Measurements from ENCODE around the gene MDM2.
"Not testable (repeated sequence)": the region's sequence is repeated elsewhere in the genome, so short reads cannot be mapped to it uniquely, and the experiment has no call there.

The MDM2 gene

GRCh38 chr12:68800294-68800693, 7.7 kb upstream of the MDM2 start:
- H3K27me3 ChIP-seq (ENCODE audit: insufficient read depth, low read length): no peaks in the 10 kb centered on the region
- no peaks in the 10 kb centered on the region for H3K36me3 ChIP-seq (ENCODE audit: insufficient read depth, low read depth, low read length)
- no peak overlapping the region; the same call in 1 of the 2 replicates for H3K9ac ChIP-seq (ENCODE audit: low read depth, low read length)
- no peak overlapping the region for H3K27ac ChIP-seq (ENCODE audit: low read length)
- no peaks in the 10 kb centered on the region for H3K9me3 ChIP-seq (ENCODE audit: insufficient read depth, low read depth, low read length)
- H3K4me3 ChIP-seq (ENCODE audit: low read length): no peak overlapping the region
- H3K4me1 ChIP-seq (ENCODE audit: insufficient read depth, low read length): peaks cover 10% of the 10 kb centered on the region

GRCh38 chr12:68801124-68801523, 6.9 kb upstream of the MDM2 start:
- not testable (repeated sequence) for H3K9me3 ChIP-seq (ENCODE audit: insufficient read depth, low read depth, low read length); H3K27ac ChIP-seq (ENCODE audit: low read length)

GRCh38 chr12:68802372-68802745, 5.6 kb upstream of the MDM2 start:
- H3K9ac ChIP-seq (ENCODE audit: low read depth, low read length); H3K9me3 ChIP-seq (ENCODE audit: insufficient read depth, low read depth, low read length); H3K27me3 ChIP-seq (ENCODE audit: insufficient read depth, low read length); H3K27ac ChIP-seq (ENCODE audit: low read length); H3K36me3 ChIP-seq (ENCODE audit: insufficient read depth, low read depth, low read length); H3K4me3 ChIP-seq (ENCODE audit: low read length): not testable (repeated sequence)
- peaks cover 15% of the 10 kb centered on the region for H3K4me1 ChIP-seq (ENCODE audit: insufficient read depth, low read length)

More at GRCh38 chr12:68801124-68801523, 6.9 kb upstream of the MDM2 start:
- H3K4me1 ChIP-seq (ENCODE audit: insufficient read depth, low read length): peaks cover 12% of the 10 kb centered on the region
- H3K27me3 ChIP-seq (ENCODE audit: insufficient read depth, low read length); H3K9ac ChIP-seq (ENCODE audit: low read depth, low read length); H3K36me3 ChIP-seq (ENCODE audit: insufficient read depth, low read depth, low read length); H3K4me3 ChIP-seq (ENCODE audit: low read length): not testable (repeated sequence)

GRCh38 chr12:68802911-68803651, 4.9 kb upstream of the MDM2 start:
- peaks cover 15% of the 10 kb centered on the region for H3K4me1 ChIP-seq (ENCODE audit: insufficient read depth, low read length)
- not testable (repeated sequence) for H3K9ac ChIP-seq (ENCODE audit: low read depth, low read length); H3K9me3 ChIP-seq (ENCODE audit: insufficient read depth, low read depth, low read length); H3K36me3 ChIP-seq (ENCODE audit: insufficient read depth, low read depth, low read length); H3K27ac ChIP-seq (ENCODE audit: low read length); H3K27me3 ChIP-seq (ENCODE audit: insufficient read depth, low read length); H3K4me3 ChIP-seq (ENCODE audit: low read length)

GRCh38 chr12:68803948-68804656, 3.9 kb upstream of the MDM2 start:
- peaks cover 15% of the 10 kb centered on the region for H3K4me1 ChIP-seq (ENCODE audit: insufficient read depth, low read length)
- no peak overlapping the region for H3K27ac ChIP-seq (ENCODE audit: low read length)
- no peak overlapping the region for H3K9ac ChIP-seq (ENCODE audit: low read depth, low read length)
- H3K27me3 ChIP-seq (ENCODE audit: insufficient read depth, low read length): no peaks in the 10 kb centered on the region
- no peaks in the 10 kb centered on the region for H3K9me3 ChIP-seq (ENCODE audit: insufficient read depth, low read depth, low read length)
- no peaks in the 10 kb centered on the region for H3K36me3 ChIP-seq (ENCODE audit: insufficient read depth, low read depth, low read length)
- H3K4me3 ChIP-seq (ENCODE audit: low read length): no peak overlapping the region

- Histone ChIP-seq H3K4me3 (ENCODE audit: low read length) (peak overlapping the region; percentile 38; the same call in 1 of the 2 replicates), H3K27me3 (ENCODE audit: insufficient read depth, low read length) (no peaks in the 10 kb centered on the region), H3K27ac (ENCODE audit: low read length) (no peak overlapping the region), H3K4me1 (ENCODE audit: insufficient read depth, low read length) (peaks cover 15% of the 10 kb centered on the region), H3K36me3 (ENCODE audit: insufficient read depth, low read depth, low read length) (peaks cover 7% of the 10 kb centered on the region), H3K9ac (ENCODE audit: low read depth, low read length) (no peak overlapping the region), H3K9me3 (ENCODE audit: insufficient read depth, low read depth, low read length) (no peaks in the 10 kb centered on the region)
Measured at GRCh38 chr12:68804657-68805591, 3.1 kb upstream of the MDM2 start.

- Histone ChIP-seq H3K36me3 (ENCODE audit: insufficient read depth, low read depth, low read length) (peaks cover 13% of the 10 kb centered on the region), H3K4me3 (ENCODE audit: low read length) (no peak overlapping the region), H3K27me3 (ENCODE audit: insufficient read depth, low read length) (no peaks in the 10 kb centered on the region), H3K27ac (ENCODE audit: low read length) (no peak overlapping the region), H3K9ac (ENCODE audit: low read depth, low read length) (no peak overlapping the region), H3K4me1 (ENCODE audit: insufficient read depth, low read length) (peaks cover 15% of the 10 kb centered on the region), H3K9me3 (ENCODE audit: insufficient read depth, low read depth, low read length) (no peaks in the 10 kb centered on the region)
Measured at GRCh38 chr12:68805592-68806120, 2.3 kb upstream of the MDM2 start.

GRCh38 chr12:68806488-68807237, 1.3 kb upstream of the MDM2 start:
- peak overlapping the region; percentile 94 for H3K4me3 ChIP-seq (ENCODE audit: low read length)
- H3K27ac ChIP-seq (ENCODE audit: low read length): no peak overlapping the region
- H3K9ac ChIP-seq (ENCODE audit: low read depth, low read length): no peak overlapping the region; the same call in 1 of the 2 replicates
- no peaks in the 10 kb centered on the region for H3K27me3 ChIP-seq (ENCODE audit: insufficient read depth, low read length)
- no peaks in the 10 kb centered on the region for H3K9me3 ChIP-seq (ENCODE audit: insufficient read depth, low read depth, low read length)
- peaks cover 23% of the 10 kb centered on the region for H3K36me3 ChIP-seq (ENCODE audit: insufficient read depth, low read depth, low read length)
- peaks cover 15% of the 10 kb centered on the region for H3K4me1 ChIP-seq (ENCODE audit: insufficient read depth, low read length)

GRCh38 chr12:68807274-68807575, 752 bp upstream of the MDM2 start:
- H3K36me3 ChIP-seq (ENCODE audit: insufficient read depth, low read depth, low read length): peaks cover 28% of the 10 kb centered on the region
- H3K27me3 ChIP-seq (ENCODE audit: insufficient read depth, low read length); H3K27ac ChIP-seq (ENCODE audit: low read length); H3K9me3 ChIP-seq (ENCODE audit: insufficient read depth, low read depth, low read length): not testable (repeated sequence)
- H3K4me3 ChIP-seq (ENCODE audit: low read length): peak overlapping the region; percentile 94
- peak overlapping the region; percentile 100; the same call in 1 of the 2 replicates for H3K9ac ChIP-seq (ENCODE audit: low read depth, low read length)
- peaks cover 12% of the 10 kb centered on the region for H3K4me1 ChIP-seq (ENCODE audit: insufficient read depth, low read length)

- H3K4me1 ChIP-seq (ENCODE audit: insufficient read depth, low read length): peaks cover 12% of the 10 kb centered on the region
- peak overlapping the region; percentile 94 for H3K4me3 ChIP-seq (ENCODE audit: low read length)
- H3K9ac ChIP-seq (ENCODE audit: low read depth, low read length): peak overlapping the region; percentile 100
- peaks cover 42% of the 10 kb centered on the region for H3K36me3 ChIP-seq (ENCODE audit: insufficient read depth, low read depth, low read length)
- H3K27ac ChIP-seq (ENCODE audit: low read length): peak overlapping the region; percentile 100
- no peaks in the 10 kb centered on the region for H3K9me3 ChIP-seq (ENCODE audit: insufficient read depth, low read depth, low read length)
- H3K27me3 ChIP-seq (ENCODE audit: insufficient read depth, low read length): no peaks in the 10 kb centered on the region
Measured at GRCh38 chr12:68808388-68809189, 612 bp downstream of the MDM2 start.

Data from iPS-20b (cell line).